ENCODE measurements around the gene RAB23.
A peak's percentile ranks its signal among the peaks of the same experiment; 100 is the strongest.

Gene RAB23

GRCh38 chr6:57177545-57178265 lies 44.4 kb downstream of the RAB23 start:
- Mint-ChIP-seq H3K4me1 (ENCODE audit: low read depth) (peaks cover 19% of the 10 kb centered on the region), H3K36me3 (ENCODE audit: low read depth) (peaks cover 30% of the 10 kb centered on the region), H3K4me3 (no peak overlapping the region), H3K27ac (no peak overlapping the region), H3K9me3 (no peaks in the 10 kb centered on the region), H3K27me3 (no peaks in the 10 kb centered on the region)

DNA sequence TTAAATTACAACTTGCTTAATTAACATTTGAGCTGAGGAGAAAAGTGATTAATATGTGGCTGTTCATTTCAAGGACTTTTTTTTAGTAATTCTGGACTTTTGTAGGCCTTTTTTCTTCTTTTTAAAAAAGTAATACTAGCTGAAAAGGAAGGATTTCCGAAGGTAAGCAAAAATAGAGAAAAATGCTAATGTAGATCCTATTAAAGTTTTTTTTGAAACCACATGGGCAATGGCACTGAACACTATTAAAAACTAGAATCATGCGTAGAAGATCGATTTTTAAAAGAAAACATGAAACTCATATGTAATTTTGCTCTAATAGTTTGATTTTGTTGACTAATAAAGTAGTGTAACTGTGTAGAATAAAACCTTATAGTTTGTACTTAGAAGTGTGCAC lies 47.6 kb downstream of the RAB23 start:
- H3K4me3 Mint-ChIP-seq, result peak overlapping the region; percentile 91
- no peaks in the 10 kb centered on the region for H3K27me3 Mint-ChIP-seq
- peaks cover 15% of the 10 kb centered on the region for H3K36me3 Mint-ChIP-seq (ENCODE audit: low read depth)
- peaks cover 26% of the 10 kb centered on the region for H3K4me1 Mint-ChIP-seq (ENCODE audit: low read depth)
- no peaks in the 10 kb centered on the region for H3K9me3 Mint-ChIP-seq
- H3K27ac Mint-ChIP-seq, result peak overlapping the region; percentile 95

- Mint-ChIP-seq H3K36me3 (ENCODE audit: low read depth) (peaks cover 15% of the 10 kb centered on the region), H3K4me1 (ENCODE audit: low read depth) (peaks cover 26% of the 10 kb centered on the region), H3K9me3 (no peaks in the 10 kb centered on the region), H3K27me3 (no peaks in the 10 kb centered on the region), H3K27ac (peak overlapping the region; percentile 95), H3K4me3 (peak overlapping the region; percentile 91)
These were observed 48.1 kb downstream of the RAB23 start for GRCh38 chr6:57173886-57174510.

DNA sequence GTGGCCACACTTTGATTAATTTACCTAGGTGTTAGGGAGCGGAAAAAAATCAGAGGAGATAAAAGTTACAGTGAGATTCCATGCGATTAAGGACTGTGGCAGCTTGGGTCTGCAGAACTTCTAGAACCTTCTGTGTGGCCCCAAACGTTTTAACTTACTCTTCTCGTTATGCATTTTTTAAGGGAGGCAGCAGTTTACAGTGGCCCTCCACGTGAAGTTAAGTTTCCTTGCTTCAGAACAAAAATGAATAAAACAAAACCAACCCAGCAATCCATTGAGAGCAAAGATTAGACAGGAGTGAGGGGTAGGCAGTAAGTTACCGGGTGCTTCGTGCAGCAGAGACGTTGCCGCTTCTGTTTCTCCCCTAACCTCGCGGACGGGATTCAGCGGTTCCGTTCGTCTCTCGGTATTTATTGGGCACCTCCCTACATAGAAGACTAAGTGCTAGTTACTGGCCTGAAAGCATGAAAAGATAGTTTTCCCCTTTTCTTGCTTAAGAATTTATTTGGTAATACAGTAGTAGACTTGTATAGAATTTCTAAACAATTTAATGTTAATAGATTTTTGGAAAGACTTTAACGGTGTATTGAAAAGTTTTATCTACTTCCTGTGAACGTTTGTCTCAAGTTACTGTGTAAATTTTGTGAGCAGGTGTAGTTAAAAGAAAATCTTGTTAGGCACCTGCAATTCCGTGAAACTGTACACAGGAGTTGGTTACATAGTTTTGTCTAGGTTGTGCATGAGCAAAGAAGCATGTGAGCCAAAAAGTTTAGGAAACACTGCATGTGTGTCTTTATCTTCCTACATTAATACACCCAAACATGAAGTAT lies 48.8 kb downstream of the RAB23 start:
- Mint-ChIP-seq H3K27me3 (no peaks in the 10 kb centered on the region), H3K4me1 (ENCODE audit: low read depth) (peaks cover 26% of the 10 kb centered on the region), H3K27ac (peak overlapping the region; percentile 95), H3K36me3 (ENCODE audit: low read depth) (peaks cover 16% of the 10 kb centered on the region), H3K9me3 (no peaks in the 10 kb centered on the region), H3K4me3 (peak overlapping the region; percentile 91)

- Mint-ChIP-seq H3K4me1 (ENCODE audit: low read depth) (peaks cover 26% of the 10 kb centered on the region), H3K27ac (peak within 1 kb of the TSS; percentile 95), H3K4me3 (peak within 1 kb of the TSS; percentile 91), H3K36me3 (ENCODE audit: low read depth) (peaks cover 19% of the 10 kb centered on the region), H3K9me3 (no peaks in the 10 kb centered on the region), H3K27me3 (no peaks in the 10 kb centered on the region)
These were observed 49.7 kb downstream of the RAB23 start, which contains the start of gene BAG2 for GRCh38 chr6:57172136-57173055. TSS of gene BAG2 (plus strand) at chr6:57172326. CDS start at chr6:57172698, 372 bp downstream.

DNA sequence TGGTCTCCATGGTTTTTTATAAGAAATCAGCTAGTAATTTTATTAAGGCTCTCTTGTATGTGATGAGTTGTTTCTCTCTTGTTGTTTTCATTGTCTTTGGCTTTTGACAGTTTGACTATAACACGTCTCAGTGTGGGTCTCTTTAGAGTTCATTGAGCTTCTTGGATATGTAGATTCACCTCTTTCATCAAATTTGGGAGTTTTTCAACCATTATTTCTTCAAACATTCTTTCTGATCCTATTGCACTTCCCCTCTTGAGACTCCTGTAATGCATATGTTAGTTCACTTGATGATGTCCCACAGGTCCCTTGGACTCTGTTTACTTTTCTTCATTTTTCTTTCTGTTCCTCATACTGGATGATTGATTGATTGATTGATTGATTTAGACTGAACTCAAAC lies 57.0 kb downstream of the RAB23 start:
- Mint-ChIP-seq H3K27me3 (no peaks in the 10 kb centered on the region), H3K36me3 (ENCODE audit: low read depth) (peaks cover 51% of the 10 kb centered on the region), H3K4me1 (ENCODE audit: low read depth) (no peaks in the 10 kb centered on the region), H3K27ac (no peak overlapping the region), H3K4me3 (no peak overlapping the region), H3K9me3 (peaks cover 17% of the 10 kb centered on the region)

- Mint-ChIP-seq H3K4me1 (ENCODE audit: low read depth) (peaks cover 2% of the 10 kb centered on the region), H3K36me3 (ENCODE audit: low read depth) (peaks cover 51% of the 10 kb centered on the region), H3K27ac (no peak overlapping the region), H3K4me3 (no peak overlapping the region), H3K27me3 (no peaks in the 10 kb centered on the region), H3K9me3 (peaks cover 17% of the 10 kb centered on the region)
These were observed 58.2 kb downstream of the RAB23 start for GRCh38 chr6:57163956-57164355.

GRCh38 chr6:57162516-57162915 lies 59.6 kb downstream of the RAB23 start:
- H3K27ac Mint-ChIP-seq, result no peak overlapping the region
- H3K27me3 Mint-ChIP-seq, result no peaks in the 10 kb centered on the region
- H3K36me3 Mint-ChIP-seq (ENCODE audit: low read depth), result peaks cover 56% of the 10 kb centered on the region
- peaks cover 17% of the 10 kb centered on the region for H3K9me3 Mint-ChIP-seq
- H3K4me3 Mint-ChIP-seq, result no peak overlapping the region
- peaks cover 8% of the 10 kb centered on the region for H3K4me1 Mint-ChIP-seq (ENCODE audit: low read depth)

DNA sequence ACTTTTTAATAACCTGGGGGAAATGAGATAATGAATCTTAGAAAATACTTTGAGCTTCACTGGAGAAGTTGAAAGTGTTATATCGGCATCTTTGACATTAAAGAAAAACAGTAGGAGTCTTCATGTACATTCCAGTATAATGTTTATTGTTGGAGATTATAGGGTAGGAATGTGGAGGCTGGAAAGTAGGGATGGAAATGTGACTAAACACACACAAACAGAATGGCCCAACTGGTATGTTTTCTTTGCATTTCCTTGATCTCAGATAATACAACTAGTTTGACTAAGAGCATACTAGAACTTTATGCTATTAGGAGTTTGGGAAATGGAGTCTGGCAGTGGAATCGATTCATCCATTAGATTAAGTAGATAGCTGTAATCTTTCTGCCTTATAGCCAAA lies 60.1 kb downstream of the RAB23 start:
- H3K27ac Mint-ChIP-seq, result no peak overlapping the region
- peaks cover 17% of the 10 kb centered on the region for H3K9me3 Mint-ChIP-seq
- no peak overlapping the region for H3K4me3 Mint-ChIP-seq
- peaks cover 56% of the 10 kb centered on the region for H3K36me3 Mint-ChIP-seq (ENCODE audit: low read depth)
- peaks cover 8% of the 10 kb centered on the region for H3K4me1 Mint-ChIP-seq (ENCODE audit: low read depth)
- no peaks in the 10 kb centered on the region for H3K27me3 Mint-ChIP-seq

DNA sequence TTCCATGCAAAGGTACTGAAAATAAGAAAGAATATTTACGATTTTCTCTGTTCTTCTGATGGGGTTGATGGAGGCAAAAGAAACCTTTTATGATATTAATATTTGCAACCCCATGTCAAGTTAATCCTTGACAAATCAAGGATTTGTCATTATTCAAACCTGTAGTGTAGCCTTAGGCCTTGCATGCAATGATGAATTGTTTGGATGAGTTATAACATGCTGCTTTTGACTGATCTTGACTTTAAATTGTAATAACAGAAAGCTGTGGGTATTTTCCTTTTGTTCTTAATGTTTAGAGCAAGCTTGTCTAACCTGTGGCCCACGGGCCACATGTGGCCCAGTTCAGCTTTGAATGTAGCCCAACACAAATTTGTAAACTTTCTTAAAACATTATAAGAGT lies 63.0 kb downstream of the RAB23 start:
- H3K27ac Mint-ChIP-seq, result no peak overlapping the region
- peaks cover 8% of the 10 kb centered on the region for H3K4me1 Mint-ChIP-seq (ENCODE audit: low read depth)
- no peak overlapping the region for H3K4me3 Mint-ChIP-seq
- H3K27me3 Mint-ChIP-seq, result no peaks in the 10 kb centered on the region
- peaks cover 48% of the 10 kb centered on the region for H3K36me3 Mint-ChIP-seq (ENCODE audit: low read depth)
- H3K9me3 Mint-ChIP-seq, result peaks cover 4% of the 10 kb centered on the region

DNA sequence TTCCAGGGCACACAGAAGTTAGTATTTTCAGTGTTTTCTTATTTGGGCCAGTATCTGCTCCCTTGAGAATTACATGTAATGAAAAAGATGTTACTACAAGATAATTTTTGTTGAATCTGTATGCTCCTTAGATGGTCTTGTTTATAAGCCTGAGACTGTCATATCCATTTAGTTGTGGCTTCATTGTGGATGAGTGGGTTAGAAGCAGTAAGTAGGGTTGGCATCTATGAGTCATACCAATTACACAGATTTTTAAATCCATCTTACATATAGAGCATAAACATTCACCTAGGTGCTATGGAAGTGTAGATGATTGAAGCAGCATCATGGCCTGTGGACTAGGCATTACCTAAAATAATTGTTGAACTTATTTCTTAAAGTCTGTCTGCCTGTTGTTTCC lies 63.4 kb downstream of the RAB23 start:
- no peak overlapping the region for H3K4me3 Mint-ChIP-seq
- H3K27me3 Mint-ChIP-seq, result no peaks in the 10 kb centered on the region
- H3K4me1 Mint-ChIP-seq (ENCODE audit: low read depth), result peaks cover 8% of the 10 kb centered on the region
- no peak overlapping the region for H3K27ac Mint-ChIP-seq
- H3K9me3 Mint-ChIP-seq, result no peaks in the 10 kb centered on the region
- peaks cover 48% of the 10 kb centered on the region for H3K36me3 Mint-ChIP-seq (ENCODE audit: low read depth)

GRCh38 chr6:57147955-57148858 lies 73.9 kb downstream of the RAB23 start:
- peaks cover 18% of the 10 kb centered on the region for H3K4me1 Mint-ChIP-seq (ENCODE audit: low read depth)
- H3K27ac Mint-ChIP-seq, result peak overlapping the region; percentile 71
- H3K27me3 Mint-ChIP-seq, result no peaks in the 10 kb centered on the region
- H3K36me3 Mint-ChIP-seq (ENCODE audit: low read depth), result peaks cover 74% of the 10 kb centered on the region
- H3K4me3 Mint-ChIP-seq, result no peak overlapping the region
- no peaks in the 10 kb centered on the region for H3K9me3 Mint-ChIP-seq

GRCh38 chr6:57147401-57147800 lies 74.7 kb downstream of the RAB23 start:
- Mint-ChIP-seq H3K27me3 (no peaks in the 10 kb centered on the region), H3K4me3 (no peak overlapping the region), H3K27ac (no peak overlapping the region), H3K4me1 (ENCODE audit: low read depth) (peaks cover 18% of the 10 kb centered on the region), H3K9me3 (no peaks in the 10 kb centered on the region), H3K36me3 (ENCODE audit: low read depth) (peaks cover 77% of the 10 kb centered on the region)
